Panc1 (cell line): Measurements from ENCODE around the gene CD300LG.

Experiments
- POLR2AphosphoS5 ChIP-seq: IDR thresholded peaks from 2 replicates; pipeline ENCODE4 v1.6.1; 2012; ENCODE audit warnings: mild to moderate bottlenecking, low read depth, low read length, moderate library complexity
- SIN3A ChIP-seq: IDR thresholded peaks from 2 replicates; pipeline ENCODE4 v1.6.1; 2012; ENCODE audit warnings: low read depth, mild to moderate bottlenecking, low read length, moderate library complexity, borderline replicate concordance; ENCODE audit not compliant: insufficient read depth
- TCF7L2 ChIP-seq: IDR thresholded peaks from 2 replicates; pipeline ENCODE4 v1.6.1; 2011; ENCODE audit warnings: mild to moderate bottlenecking, low read depth, low read length, inconsistent platforms
- TF ChIP-seq, protein P1 (sequence below): fragments of 450-650 bp; IDR thresholded peaks from 2 replicates; pipeline ENCODE4 v1.5.1; 2017; ENCODE audit warnings: mild to moderate bottlenecking

DNA sequence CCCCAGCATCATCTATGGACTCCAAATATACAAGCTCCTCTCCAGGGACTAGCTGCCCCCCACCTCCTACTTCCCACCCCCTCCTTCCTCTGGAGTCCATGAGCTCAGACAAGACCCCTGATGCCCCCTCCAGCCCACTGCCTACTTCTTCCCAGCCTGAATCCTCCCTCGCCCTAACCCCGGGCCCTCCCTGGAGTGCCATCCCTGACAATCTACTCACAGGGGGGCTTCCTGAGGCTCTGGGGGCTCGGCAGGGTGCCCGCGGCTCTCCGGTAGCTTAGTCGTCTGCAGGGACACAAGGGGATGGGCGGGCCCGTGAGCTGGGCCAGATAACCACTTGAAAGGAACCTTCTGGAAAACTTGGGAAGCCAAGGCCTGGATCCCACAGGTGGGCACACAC, 29.1 kb upstream of the CD300LG start:
- TF ChIP-seq, protein P1, sequence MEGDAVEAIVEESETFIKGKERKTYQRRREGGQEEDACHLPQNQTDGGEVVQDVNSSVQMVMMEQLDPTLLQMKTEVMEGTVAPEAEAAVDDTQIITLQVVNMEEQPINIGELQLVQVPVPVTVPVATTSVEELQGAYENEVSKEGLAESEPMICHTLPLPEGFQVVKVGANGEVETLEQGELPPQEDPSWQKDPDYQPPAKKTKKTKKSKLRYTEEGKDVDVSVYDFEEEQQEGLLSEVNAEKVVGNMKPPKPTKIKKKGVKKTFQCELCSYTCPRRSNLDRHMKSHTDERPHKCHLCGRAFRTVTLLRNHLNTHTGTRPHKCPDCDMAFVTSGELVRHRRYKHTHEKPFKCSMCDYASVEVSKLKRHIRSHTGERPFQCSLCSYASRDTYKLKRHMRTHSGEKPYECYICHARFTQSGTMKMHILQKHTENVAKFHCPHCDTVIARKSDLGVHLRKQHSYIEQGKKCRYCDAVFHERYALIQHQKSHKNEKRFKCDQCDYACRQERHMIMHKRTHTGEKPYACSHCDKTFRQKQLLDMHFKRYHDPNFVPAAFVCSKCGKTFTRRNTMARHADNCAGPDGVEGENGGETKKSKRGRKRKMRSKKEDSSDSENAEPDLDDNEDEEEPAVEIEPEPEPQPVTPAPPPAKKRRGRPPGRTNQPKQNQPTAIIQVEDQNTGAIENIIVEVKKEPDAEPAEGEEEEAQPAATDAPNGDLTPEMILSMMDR, result no peak
- no peak for TF ChIP-seq POLR2AphosphoS5
- no peak for TF ChIP-seq SIN3A
- TF ChIP-seq TCF7L2, result no peak
